Heart left ventricle (tissue), 13 donors: ENCODE results near the gene HDGFL1.

Source experiments
- CTCF ChIP-seq, 12 donors: fragments of 200-600 bp; sonication (generic) in 4 of 12; IDR thresholded peaks; one replicate each; pipeline versions ENCODE4 v1.5.0 to v1.8.0; 2018 to 2022; ENCODE audit warnings: antibody characterized with exemption in 12 of 12, mild to moderate bottlenecking in 5 of 12
- POLR2A ChIP-seq, 2 donors: fragments of 450-650 bp; IDR thresholded peaks; one replicate each; pipeline ENCODE4 v1.6.1; 2017; ENCODE audit warnings: antibody characterized with exemption in 2 of 2, mild to moderate bottlenecking in 2 of 2, moderate library complexity in 2 of 2
- donor health status: ischemic (EF 13 %, LVEDD 7.1; RV severe dilation, severe dysfunction).
- donor health status: DM: no; HTN: yes; CAD: no.
- donor health status: DM: no; HTN: no; CAD: no.
- donor health status: ischemic (EF 25% LVEDD 6.9; RV normal size, moderate dysfunction).
- donor health status: ischemic (EF 25% LVEDD 5.7; RV mildly dilated, moderate dysfunction).
- donor health status: ischemic (EF 35%, LVEDD 5.7; RV mildly dilated, moderate dysfunction).
- donor health status: nonischemic (EF 11% LVEDD 7.7; RV severe dilation, severe dysfunction).
- donor health status: DM: yes; HTN: yes; CAD: no.
- donor health status: PGD.
- donor health status: ischemic (EF 29% LVEDD 5.4; RV normal size, mild dysfunction).
- donor health status: nonischemic (EF 23%, LVEDD 6.1; RV moderate dilation, normal function).

- no peak for TF ChIP-seq POLR2A (IDR thresholded peaks at IDR 0.05)
- no peak for TF ChIP-seq CTCF (IDR thresholded peaks at IDR 0.05)
Observed at GRCh38 chr6:22583927-22584326, 14.6 kb downstream of the HDGFL1 start.
